ENCODE data around the gene NME2. TPM values are rescaled to one million over a fixed set of nuclear protein-coding genes. Genes with fewer than 3 reads are reported as not detected.

NME2 gene
- total RNA-seq, 4 donors from 2014 or later: 143 to 276 (median 160) TPM

GRCh38 chr17:51132964-51133319, 33.3 kb upstream of the NME2 start:
- DNase-seq: no peak
- TF ChIP-seq POLR2A (IDR thresholded peaks at IDR 0.05): no peak
- TF ChIP-seq, protein P1, sequence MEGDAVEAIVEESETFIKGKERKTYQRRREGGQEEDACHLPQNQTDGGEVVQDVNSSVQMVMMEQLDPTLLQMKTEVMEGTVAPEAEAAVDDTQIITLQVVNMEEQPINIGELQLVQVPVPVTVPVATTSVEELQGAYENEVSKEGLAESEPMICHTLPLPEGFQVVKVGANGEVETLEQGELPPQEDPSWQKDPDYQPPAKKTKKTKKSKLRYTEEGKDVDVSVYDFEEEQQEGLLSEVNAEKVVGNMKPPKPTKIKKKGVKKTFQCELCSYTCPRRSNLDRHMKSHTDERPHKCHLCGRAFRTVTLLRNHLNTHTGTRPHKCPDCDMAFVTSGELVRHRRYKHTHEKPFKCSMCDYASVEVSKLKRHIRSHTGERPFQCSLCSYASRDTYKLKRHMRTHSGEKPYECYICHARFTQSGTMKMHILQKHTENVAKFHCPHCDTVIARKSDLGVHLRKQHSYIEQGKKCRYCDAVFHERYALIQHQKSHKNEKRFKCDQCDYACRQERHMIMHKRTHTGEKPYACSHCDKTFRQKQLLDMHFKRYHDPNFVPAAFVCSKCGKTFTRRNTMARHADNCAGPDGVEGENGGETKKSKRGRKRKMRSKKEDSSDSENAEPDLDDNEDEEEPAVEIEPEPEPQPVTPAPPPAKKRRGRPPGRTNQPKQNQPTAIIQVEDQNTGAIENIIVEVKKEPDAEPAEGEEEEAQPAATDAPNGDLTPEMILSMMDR (IDR thresholded peaks at IDR 0.05): no peak

GRCh38 chr17:51133365-51133764, 32.8 kb upstream of the NME2 start:
- Histone ChIP-seq H3K27ac (peak overlapping the region in 2 of 4 donors; percentile 49 to 65), H3K4me1 (peaks cover 0 to 19% (median 1%) of the 10 kb centered on the region in 4 donors), H3K36me3 (no peaks in the 10 kb centered on the region), H3K4me3 (no peak overlapping the region), H3K27me3 (no peaks in the 10 kb centered on the region), H3K9me3 (no peaks in the 10 kb centered on the region)
- TF ChIP-seq, protein P1 (IDR thresholded peaks at IDR 0.05): no peak
- no peak for TF ChIP-seq POLR2A (IDR thresholded peaks at IDR 0.05)
- DNase-seq: no peak

More at GRCh38 chr17:51132964-51133319, 33.3 kb upstream of the NME2 start:
- H3K27ac ChIP-seq: peak overlapping the region in 2 of 4 donors; percentile 49 to 65
- no peaks in the 10 kb centered on the region for H3K9me3 ChIP-seq
- peaks cover 0 to 20% (median 1%) of the 10 kb centered on the region in 4 donors for H3K4me1 ChIP-seq
- no peaks in the 10 kb centered on the region for H3K36me3 ChIP-seq
- H3K4me3 ChIP-seq: no peak overlapping the region
- no peaks in the 10 kb centered on the region for H3K27me3 ChIP-seq

GRCh38 chr17:51135956-51136355, 30.3 kb upstream of the NME2 start:
- peaks cover 0 to 11% (median 1%) of the 10 kb centered on the region in 4 donors for H3K4me1 ChIP-seq
- TF ChIP-seq POLR2A (IDR thresholded peaks at IDR 0.05): no peak
- TF ChIP-seq, protein P1 (IDR thresholded peaks at IDR 0.05): no peak
- H3K4me3 ChIP-seq: no peak overlapping the region
- no peak overlapping the region for H3K27ac ChIP-seq
- H3K36me3 ChIP-seq: no peaks in the 10 kb centered on the region
- no peaks in the 10 kb centered on the region for H3K9me3 ChIP-seq
- no peak for DNase-seq
- H3K27me3 ChIP-seq: no peaks in the 10 kb centered on the region

DNA sequence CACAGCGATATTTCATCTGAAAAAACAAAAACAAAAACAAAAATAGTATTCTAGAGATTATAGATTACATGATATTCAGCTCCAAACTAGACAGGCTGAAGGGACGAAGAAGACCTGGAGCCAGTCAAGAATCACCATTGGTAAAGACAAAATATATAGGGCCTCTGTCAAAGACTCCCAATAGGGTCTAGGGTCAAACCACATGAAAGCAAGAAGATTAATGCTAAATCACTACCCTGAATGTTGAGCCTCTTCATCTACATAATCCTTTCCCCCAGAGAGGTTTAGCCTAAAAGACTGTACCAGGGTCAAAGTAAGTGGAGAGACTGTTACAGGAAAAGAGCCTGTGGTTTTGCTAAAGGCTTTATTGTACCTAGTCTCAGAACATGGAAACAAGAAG, 23.6 kb upstream of the NME2 start:
- no peak for TF ChIP-seq POLR2A (IDR thresholded peaks at IDR 0.05)
- TF ChIP-seq, protein P1 (IDR thresholded peaks at IDR 0.05): no peak
- Histone ChIP-seq H3K27me3 (no peaks in the 10 kb centered on the region), H3K36me3 (no peaks in the 10 kb centered on the region), H3K4me3 (no peak overlapping the region), H3K4me1 (peaks cover 0 to 4% (median 0%) of the 10 kb centered on the region in 4 donors), H3K27ac (no peak overlapping the region), H3K9me3 (no peaks in the 10 kb centered on the region)
- DNase-seq: no peak

DNA sequence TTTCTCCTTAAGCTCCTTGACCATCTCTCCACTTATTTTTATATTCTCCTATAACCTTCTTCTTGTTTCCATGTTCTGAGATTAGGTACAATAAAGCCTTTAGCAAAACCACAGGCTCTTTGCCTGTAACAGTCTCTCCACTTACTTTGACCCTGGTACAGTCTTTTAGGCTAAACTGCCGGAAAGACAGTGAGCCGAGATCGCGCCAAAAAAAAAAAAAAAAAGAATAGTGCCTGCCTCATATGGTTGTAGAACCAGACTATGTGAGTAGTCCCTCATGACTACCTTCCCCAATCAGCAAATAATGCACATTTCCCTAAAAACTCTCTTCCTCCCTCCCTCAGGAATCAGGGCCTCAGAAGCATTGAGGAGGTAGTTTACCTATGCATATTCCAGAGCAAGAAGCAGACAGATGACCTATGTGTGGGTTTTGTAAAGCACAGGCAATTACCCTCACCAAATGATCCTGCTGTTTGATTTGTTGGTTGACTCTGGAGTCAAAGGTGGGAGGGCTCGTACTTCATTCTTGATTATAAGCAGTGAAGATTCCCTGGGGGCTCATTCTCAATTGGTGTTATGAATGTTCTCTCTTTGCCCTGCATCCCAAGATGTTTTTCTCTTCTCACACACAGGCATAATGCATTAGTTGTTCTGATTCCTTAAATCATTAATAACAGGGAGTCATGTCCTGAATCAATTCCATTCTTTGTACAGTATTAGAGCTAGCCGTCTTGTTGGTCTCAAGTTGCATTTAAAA, 21.8 kb upstream of the NME2 start:
- TF ChIP-seq, protein P1 (IDR thresholded peaks at IDR 0.05): no peak
- TF ChIP-seq POLR2A (IDR thresholded peaks at IDR 0.05): no peak
- Histone ChIP-seq H3K27ac (peak overlapping the region in 1 of 4 donors; percentile 50), H3K4me3 (no peak overlapping the region), H3K4me1 (peaks cover 0 to 4% (median 0%) of the 10 kb centered on the region in 4 donors), H3K27me3 (no peaks in the 10 kb centered on the region), H3K9me3 (no peaks in the 10 kb centered on the region), H3K36me3 (no peaks in the 10 kb centered on the region)
- DNase-seq: no peak
